Activated T-cell treated with anti-CD3 and anti-CD28 coated beads, Interleukin-2, amount 50 U/mL, for 4 hours (primary cell): ENCODE measurements around the gene AMD1. TPM values are rescaled to one million over a fixed set of nuclear protein-coding genes. Genes with fewer than 3 reads are reported as not detected.
A peak's percentile ranks its signal among the peaks of the same experiment; 100 is the strongest.
"Not testable (repeated sequence)": the region's sequence is repeated elsewhere in the genome, so short reads cannot be mapped to it uniquely, and the experiment has no call there.

Source experiments
- ATAC-seq, 2 donors: fragments of 200-7000 bp; cut with Tn5 transposase; one replicate each; pipeline ENCODE4 v1.10.0; 2021
- DNase-seq: peaks from one replicate; pipeline ENCODE4 v3.0.0-alpha.2; 2020
- H3K27me3 Mint-ChIP-seq: one replicate; pipeline ENCODE4 v1.8.0; 2021; ENCODE audit warnings: low read depth, mixed read lengths
- H3K36me3 Mint-ChIP-seq: one replicate; pipeline ENCODE4 v1.8.0; 2022; ENCODE audit warnings: mixed read lengths; ENCODE audit not compliant: insufficient read depth
- H3K4me1 Mint-ChIP-seq: one replicate; pipeline ENCODE4 v1.8.0; 2021; ENCODE audit warnings: low read depth, mixed read lengths
- H3K4me3 Mint-ChIP-seq: one replicate; pipeline ENCODE4 v1.8.0; 2021; ENCODE audit warnings: mild to moderate bottlenecking, moderate library complexity, mixed read lengths
- H3K9me3 Mint-ChIP-seq: one replicate; pipeline ENCODE4 v1.8.0; 2021; ENCODE audit warnings: mixed read lengths
- total RNA-seq, 3 donors: library from RNA; stranded (reverse); gene quantifications; one replicate each; pipeline ENCODE4 v1.2.1, GENCODE V29; 2021

The AMD1 gene
- total RNA-seq, 3 donors from 2014 or later, result 131 to 142 (median 141) TPM

- ATAC-seq (no peak), DNase-seq (no peak)
- H3K4me1 Mint-ChIP-seq, result peaks cover 61% of the 10 kb centered on the region
- H3K4me3 Mint-ChIP-seq, result no peak overlapping the region
- H3K36me3 Mint-ChIP-seq, result peaks cover 18% of the 10 kb centered on the region
- H3K27me3 Mint-ChIP-seq, result no peaks in the 10 kb centered on the region
- no peaks in the 10 kb centered on the region for H3K9me3 Mint-ChIP-seq
Measured at GRCh38 chr6:110886555-110887167, 12.1 kb downstream of the AMD1 start.

GRCh38 chr6:110890288-110890687, 15.7 kb downstream of the AMD1 start:
- Mint-ChIP-seq H3K4me3 (no peak overlapping the region), H3K36me3 (peaks cover 37% of the 10 kb centered on the region)

DNA sequence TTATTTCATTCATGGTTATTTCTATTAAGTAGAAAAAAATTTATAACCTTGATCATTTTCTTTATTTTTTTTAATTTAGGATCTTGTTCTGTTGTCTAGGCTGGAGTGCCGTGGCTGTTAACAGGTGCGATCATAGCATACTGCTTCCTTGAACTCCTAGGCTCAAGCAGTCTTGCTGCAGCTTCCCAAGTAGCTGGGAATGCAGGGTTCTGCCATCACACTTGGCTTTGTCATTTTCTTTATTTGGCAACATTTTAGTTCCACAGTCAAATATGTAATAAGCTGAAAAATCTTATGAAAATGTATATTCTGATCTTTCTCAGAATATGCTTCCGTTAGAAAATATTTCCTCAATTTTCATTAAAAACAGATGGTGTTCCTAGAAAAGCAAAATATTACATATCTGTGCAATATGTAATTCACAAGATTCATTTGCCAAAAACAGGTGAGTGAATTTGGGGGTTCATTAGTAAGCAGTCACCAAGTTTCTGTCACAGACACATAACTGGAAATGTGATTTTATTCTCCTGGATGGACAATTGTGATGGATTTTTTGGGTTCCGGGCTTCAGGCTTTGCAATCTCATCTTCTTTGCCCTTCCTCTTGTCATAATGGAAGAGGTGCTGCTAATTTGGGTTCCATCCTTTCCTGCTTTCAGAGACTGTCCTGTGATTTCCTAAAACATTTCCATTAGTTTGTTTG, 21.5 kb downstream of the AMD1 start:
- no peaks in the 10 kb centered on the region for H3K9me3 Mint-ChIP-seq
- ATAC-seq (no peak), DNase-seq (no peak)
- H3K36me3 Mint-ChIP-seq, result peaks cover 46% of the 10 kb centered on the region
- H3K4me1 Mint-ChIP-seq, result no peaks in the 10 kb centered on the region
- no peak overlapping the region for H3K4me3 Mint-ChIP-seq
- H3K27me3 Mint-ChIP-seq, result no peaks in the 10 kb centered on the region

More at GRCh38 chr6:110890288-110890687, 15.7 kb downstream of the AMD1 start:
- peaks cover 28% of the 10 kb centered on the region for H3K4me1 Mint-ChIP-seq
- H3K27me3 Mint-ChIP-seq, result no peaks in the 10 kb centered on the region
- ATAC-seq, result no peak
- no peaks in the 10 kb centered on the region for H3K9me3 Mint-ChIP-seq
- DNase-seq, result no peak

- ATAC-seq (no peak), DNase-seq (no peak)
- H3K27me3 Mint-ChIP-seq, result no peaks in the 10 kb centered on the region
- peaks cover 41% of the 10 kb centered on the region for H3K36me3 Mint-ChIP-seq
- no peaks in the 10 kb centered on the region for H3K9me3 Mint-ChIP-seq
- H3K4me3 Mint-ChIP-seq, result no peak overlapping the region
- H3K4me1 Mint-ChIP-seq, result no peaks in the 10 kb centered on the region
Measured at GRCh38 chr6:110897433-110897832, 22.8 kb downstream of the AMD1 start.

DNA sequence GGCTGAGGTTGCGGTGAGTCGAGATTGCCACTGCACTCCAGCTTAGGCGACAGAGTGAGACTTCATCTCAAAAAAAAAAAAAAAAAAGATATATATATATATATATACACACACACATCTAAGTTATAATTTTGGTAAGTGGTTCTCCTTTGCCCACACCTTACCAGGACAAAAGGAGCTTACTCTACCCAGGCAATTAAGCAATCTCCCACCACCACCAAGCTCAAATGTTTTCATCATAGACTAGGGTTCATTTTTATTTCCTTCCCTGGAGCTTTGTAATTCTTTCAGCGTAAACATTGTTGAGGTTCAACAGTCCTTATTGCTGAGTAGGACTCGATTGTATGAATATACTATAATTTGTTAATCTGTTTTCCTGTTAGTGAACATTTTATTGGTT, 23.5 kb downstream of the AMD1 start:
- no peak for DNase-seq
- H3K9me3 Mint-ChIP-seq, result peaks cover under 1% of the 10 kb centered on the region
- no peak for ATAC-seq
- no peaks in the 10 kb centered on the region for H3K4me1 Mint-ChIP-seq
- H3K4me3 Mint-ChIP-seq, result no peak overlapping the region
- H3K27me3 Mint-ChIP-seq, result no peaks in the 10 kb centered on the region
- H3K36me3 Mint-ChIP-seq, result peaks cover 35% of the 10 kb centered on the region

DNA sequence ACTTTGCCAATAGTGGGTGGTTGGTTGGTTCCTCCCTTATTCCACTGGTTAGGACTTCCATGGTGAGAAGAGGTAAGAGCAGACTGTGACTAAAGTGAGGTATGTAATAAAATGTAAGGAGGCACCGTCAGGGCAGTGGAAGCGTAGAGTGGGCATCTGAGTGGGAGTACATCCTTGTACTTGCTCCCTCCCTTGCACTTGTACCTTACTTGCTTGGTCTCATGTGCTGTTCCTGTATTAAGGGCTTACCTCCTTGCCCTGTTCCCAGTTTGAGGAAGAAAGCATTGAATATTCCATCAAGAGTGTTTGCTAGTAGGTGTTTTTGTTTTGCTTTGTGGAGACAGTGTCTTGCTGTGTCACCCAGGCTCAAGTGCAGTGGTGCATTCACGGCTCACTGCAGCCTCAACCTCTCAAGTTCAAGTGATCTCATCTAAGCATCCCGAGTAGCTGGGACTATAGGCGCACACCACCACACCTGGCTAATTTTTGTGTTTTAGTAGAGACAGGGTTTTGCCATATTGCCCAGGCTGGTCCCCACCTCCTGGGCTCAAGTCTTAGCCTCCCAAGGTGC, 25.5 kb downstream of the AMD1 start:
- Mint-ChIP-seq H3K9me3 (peaks cover 11% of the 10 kb centered on the region), H3K4me1 (no peaks in the 10 kb centered on the region), H3K36me3 (peaks cover 23% of the 10 kb centered on the region), H3K4me3 (no peak overlapping the region), H3K27me3 (no peaks in the 10 kb centered on the region)
- ATAC-seq (peak in 1 of 2 donors; percentile 10), DNase-seq (no peak)

- not testable (repeated sequence) for H3K27me3 Mint-ChIP-seq, H3K4me3 Mint-ChIP-seq, DNase-seq, H3K4me1 Mint-ChIP-seq, ATAC-seq
- H3K36me3 Mint-ChIP-seq, result peaks cover 21% of the 10 kb centered on the region
- H3K9me3 Mint-ChIP-seq, result peaks cover 16% of the 10 kb centered on the region
Measured at GRCh38 chr6:110901601-110902000, 27.0 kb downstream of the AMD1 start.

DNA sequence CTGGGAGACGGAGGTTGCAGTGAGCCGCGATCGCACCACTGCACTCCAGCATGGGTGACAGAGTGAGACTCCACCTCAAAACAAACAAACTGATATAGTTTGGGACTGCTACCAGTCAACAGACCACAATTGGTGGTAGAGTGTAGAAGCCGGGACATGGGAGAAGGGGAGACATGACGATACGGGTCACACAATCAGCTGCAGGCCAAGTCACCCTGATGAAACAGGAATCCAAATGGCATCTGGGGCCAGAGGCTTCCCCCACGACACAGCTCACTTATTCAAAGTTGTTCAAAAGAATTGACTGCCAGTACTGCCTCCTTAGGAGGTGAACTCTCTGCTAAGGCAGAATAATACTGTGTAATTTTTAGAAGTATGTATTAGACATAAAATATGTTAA, 27.5 kb downstream of the AMD1 start:
- ATAC-seq (no peak), DNase-seq (no peak)
- Mint-ChIP-seq H3K4me1 (no peaks in the 10 kb centered on the region), H3K36me3 (peaks cover 18% of the 10 kb centered on the region), H3K9me3 (peaks cover 20% of the 10 kb centered on the region), H3K27me3 (no peaks in the 10 kb centered on the region), H3K4me3 (no peak overlapping the region)

- H3K9me3 Mint-ChIP-seq, result peaks cover 26% of the 10 kb centered on the region
- not testable (repeated sequence) for DNase-seq, H3K27me3 Mint-ChIP-seq, ATAC-seq, H3K4me1 Mint-ChIP-seq, H3K4me3 Mint-ChIP-seq, H3K36me3 Mint-ChIP-seq
Measured at GRCh38 chr6:110906273-110906672, 31.7 kb downstream of the AMD1 start.

DNA sequence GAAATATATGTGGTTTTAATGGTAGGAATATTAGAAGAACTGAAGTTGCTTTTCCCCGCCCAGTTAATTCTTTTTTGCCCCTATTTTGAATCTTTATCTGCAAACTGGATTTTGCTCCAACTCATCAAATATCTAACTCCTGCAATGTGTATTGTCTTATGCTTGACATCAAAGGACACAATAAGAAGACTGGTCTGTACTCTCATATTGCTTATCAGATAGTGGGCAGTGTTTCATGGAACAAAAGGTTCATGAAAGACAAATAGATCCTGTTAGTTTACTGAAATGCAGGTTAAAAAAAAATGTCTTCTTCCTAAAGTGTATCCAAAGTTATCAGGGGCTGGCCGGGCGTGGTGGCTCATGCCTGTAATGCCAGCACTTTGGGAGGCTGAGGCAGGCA, 56.2 kb downstream of the AMD1 start:
- Mint-ChIP-seq H3K4me1 (peaks cover 3% of the 10 kb centered on the region), H3K36me3 (no peaks in the 10 kb centered on the region), H3K9me3 (no peaks in the 10 kb centered on the region), H3K27me3 (no peaks in the 10 kb centered on the region), H3K4me3 (no peak overlapping the region)
- ATAC-seq (no peak), DNase-seq (no peak)

GRCh38 chr6:110933912-110934311, 59.3 kb downstream of the AMD1 start:
- Mint-ChIP-seq H3K27me3 (peaks cover 3% of the 10 kb centered on the region), H3K36me3 (no peaks in the 10 kb centered on the region), H3K4me1 (peaks cover 3% of the 10 kb centered on the region), H3K4me3 (no peak overlapping the region), H3K9me3 (no peaks in the 10 kb centered on the region)
- ATAC-seq (no peak), DNase-seq (no peak)

- DNase-seq, result no peak
- ATAC-seq, result no peak
- H3K36me3 Mint-ChIP-seq, result no peaks in the 10 kb centered on the region
- no peaks in the 10 kb centered on the region for H3K9me3 Mint-ChIP-seq
- no peak overlapping the region for H3K4me3 Mint-ChIP-seq
- H3K27me3 Mint-ChIP-seq, result peaks cover 3% of the 10 kb centered on the region
- peaks cover 6% of the 10 kb centered on the region for H3K4me1 Mint-ChIP-seq
Measured at GRCh38 chr6:110934381-110934898, 59.9 kb downstream of the AMD1 start.

DNA sequence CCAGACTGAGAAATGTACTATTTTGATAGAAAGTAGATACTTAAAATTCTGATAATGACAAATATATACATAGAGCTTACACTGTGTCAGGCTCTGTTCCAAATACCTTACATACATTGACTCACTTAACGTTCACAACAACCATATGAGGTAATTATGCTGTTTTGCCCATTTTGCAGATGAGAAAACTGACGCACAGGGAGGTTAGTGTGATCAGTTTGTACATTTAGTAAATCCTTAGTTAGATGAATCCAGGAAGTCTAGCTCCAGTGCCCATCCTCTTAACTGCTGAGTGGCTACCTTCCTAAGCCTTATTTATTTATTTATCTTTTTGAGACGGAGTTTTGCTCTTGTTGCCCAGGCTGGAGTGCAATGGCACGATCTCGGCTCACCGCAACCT, 60.6 kb downstream of the AMD1 start:
- H3K4me1 Mint-ChIP-seq, result peaks cover 5% of the 10 kb centered on the region
- H3K4me3 Mint-ChIP-seq, result no peak overlapping the region

GRCh38 chr6:110938171-110938570, 63.6 kb downstream of the AMD1 start:
- DNase-seq, result no peak
- no peaks in the 10 kb centered on the region for H3K36me3 Mint-ChIP-seq
- H3K4me3 Mint-ChIP-seq, result no peak overlapping the region
- H3K27me3 Mint-ChIP-seq, result peaks cover 3% of the 10 kb centered on the region
- peaks cover 3% of the 10 kb centered on the region for H3K4me1 Mint-ChIP-seq
- no peaks in the 10 kb centered on the region for H3K9me3 Mint-ChIP-seq
- no peak for ATAC-seq

More for the DNA sequence above, 60.6 kb downstream of the AMD1 start:
- Mint-ChIP-seq H3K9me3 (no peaks in the 10 kb centered on the region), H3K27me3 (peaks cover 3% of the 10 kb centered on the region), H3K36me3 (no peaks in the 10 kb centered on the region)
- ATAC-seq, result no peak
- DNase-seq, result no peak
